Activated CD4-positive, alpha-beta T cell treated with anti-CD3 and anti-CD28 coated beads, Interleukin-2, amount 10 ng/mL, durations not matched to agents 7 days and 5 days (primary cell): ENCODE data around the gene BCKDHA. TPM values are rescaled to one million over a fixed set of nuclear protein-coding genes. Genes with fewer than 3 reads are reported as not detected.
"Not testable (repeated sequence)": the region's sequence is repeated elsewhere in the genome, so short reads cannot be mapped to it uniquely, and the experiment has no call there.

Source experiments
- CTCF ChIA-PET: fragments of 350-600 bp; sonication (Branson Sonifier 250); formaldehyde crosslinking; loops from one replicate; lab custom pipeline; 2021; ENCODE audit warnings: antibody characterized with exemption; lab: Charles Lee
- POLR2A ChIA-PET: fragments of 350-600 bp; sonication (Branson Sonifier 250); formaldehyde crosslinking; loops from one replicate; lab custom pipeline; 2021; ENCODE audit warnings: antibody characterized with exemption; lab: Charles Lee
- DNase-seq: peaks from one replicate; pipeline ENCODE4 v3.0.0-alpha.2; 2020
- H3K27ac Mint-ChIP-seq: one replicate; pipeline ENCODE4 v1.8.0; 2021; ENCODE audit warnings: mild to moderate bottlenecking, moderate library complexity, mixed read lengths
- H3K27me3 Mint-ChIP-seq: one replicate; pipeline ENCODE4 v1.8.0; 2021; ENCODE audit warnings: mixed read lengths
- H3K36me3 Mint-ChIP-seq: one replicate; pipeline ENCODE4 v1.8.0; 2021; ENCODE audit warnings: low read depth, mixed read lengths
- H3K4me1 Mint-ChIP-seq: one replicate; pipeline ENCODE4 v1.8.0; 2021; ENCODE audit warnings: mixed read lengths
- H3K4me3 Mint-ChIP-seq: one replicate; pipeline ENCODE4 v1.8.0; 2021; ENCODE audit warnings: mild to moderate bottlenecking, moderate library complexity, mixed read lengths
- H3K9me3 Mint-ChIP-seq: one replicate; pipeline ENCODE4 v1.8.0; 2021; ENCODE audit warnings: mixed read lengths
- total RNA-seq, 2 experiments: library from RNA; stranded (reverse); gene quantifications; one replicate each; pipeline ENCODE4 v1.2.3, GENCODE V29; 2021

The BCKDHA gene
- total RNA-seq, 2 experiments from 2014 or later: 12.7 TPM

- CTCF ChIA-PET: interaction anchor here (1.0 kb wide), 1 partner anchor 26 kb away, joined by 3 read pairs; no protein-coding TSS in a partner anchor
- POLR2A ChIA-PET: interaction anchor here (0.8 kb wide), 1 partner anchor 34 kb away, joined by 4 read pairs; the partner anchor contains the start of gene B9D2
- H3K27ac Mint-ChIP-seq: peak overlapping the region; percentile 100
- no peaks in the 10 kb centered on the region for H3K36me3 Mint-ChIP-seq
- peaks cover 31% of the 10 kb centered on the region for H3K4me1 Mint-ChIP-seq
- no peak for DNase-seq
- no peaks in the 10 kb centered on the region for H3K9me3 Mint-ChIP-seq
- peak overlapping the region; percentile 99 for H3K4me3 Mint-ChIP-seq
- no peaks in the 10 kb centered on the region for H3K27me3 Mint-ChIP-seq
These were observed 416 bp downstream of the BCKDHA start for GRCh38 chr19:41398050-41398418.

- H3K27me3 Mint-ChIP-seq: no peaks in the 10 kb centered on the region
- DNase-seq: no peak
- ChIA-PET POLR2A (interaction anchor here (0.8 kb wide), 1 partner anchor 34 kb away, joined by 4 read pairs; the partner anchor contains the start of gene B9D2), CTCF (interaction anchor here (0.8 to 1.0 kb wide), 2 partner anchors 9 to 26 kb away, joined by 3 to 4 read pairs; no protein-coding TSS in a partner anchor)
- H3K9me3 Mint-ChIP-seq: no peaks in the 10 kb centered on the region
- peaks cover 31% of the 10 kb centered on the region for H3K4me1 Mint-ChIP-seq
- no peaks in the 10 kb centered on the region for H3K36me3 Mint-ChIP-seq
- peak overlapping the region; percentile 100 for H3K27ac Mint-ChIP-seq
- peak overlapping the region; percentile 99 for H3K4me3 Mint-ChIP-seq
These were observed 980 bp downstream of the BCKDHA start for GRCh38 chr19:41398598-41398997.

- Mint-ChIP-seq H3K9me3 (no peaks in the 10 kb centered on the region), H3K27me3 (no peaks in the 10 kb centered on the region), H3K4me1 (peaks cover 31% of the 10 kb centered on the region), H3K4me3 (peak overlapping the region; percentile 99), H3K36me3 (no peaks in the 10 kb centered on the region), H3K27ac (peak overlapping the region; percentile 100)
- DNase-seq: no peak
- ChIA-PET POLR2A (no interaction called here), CTCF (interaction anchor here (0.6 to 1.0 kb wide), 3 partner anchors 9 to 31 kb away, joined by 3 to 4 read pairs (median 3); no protein-coding TSS in a partner anchor)
These were observed 1.5 kb downstream of the BCKDHA start for GRCh38 chr19:41399091-41399490.

DNA sequence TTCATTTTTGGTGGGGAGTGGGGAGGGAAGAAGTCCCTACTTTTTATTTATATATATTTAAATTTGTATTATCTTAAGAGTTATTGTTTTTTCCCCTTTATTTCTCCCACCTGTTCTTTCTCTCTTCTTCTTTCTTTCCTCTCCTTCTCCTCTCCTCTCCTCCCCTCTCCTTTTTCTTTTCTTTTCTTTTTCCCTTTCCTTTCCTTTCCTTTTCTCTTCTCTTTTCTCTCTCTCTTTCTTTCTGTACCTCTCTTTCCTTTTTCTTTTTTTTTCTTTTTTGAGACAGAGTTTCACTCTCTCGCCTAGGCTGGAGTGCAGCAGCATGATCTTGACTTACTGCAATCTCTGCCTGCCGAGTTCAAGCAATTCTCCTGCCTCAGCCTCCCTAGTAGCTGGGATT is 1.9 kb downstream of the BCKDHA start:
- CTCF ChIA-PET: interaction anchor here (0.6 kb wide), 1 partner anchor 31 kb away, joined by 3 read pairs; no protein-coding TSS in a partner anchor

GRCh38 chr19:41401483-41401882 is 3.9 kb downstream of the BCKDHA start:
- POLR2A ChIA-PET: interaction anchor here (1.0 kb wide), 1 partner anchor 19 kb away, joined by 3 read pairs; no protein-coding TSS in a partner anchor
- Mint-ChIP-seq H3K27ac (no peak overlapping the region), H3K4me3 (no peak overlapping the region), H3K4me1 (peaks cover 20% of the 10 kb centered on the region), H3K27me3 (no peaks in the 10 kb centered on the region), H3K36me3 (no peaks in the 10 kb centered on the region), H3K9me3 (no peaks in the 10 kb centered on the region)
- no peak for DNase-seq
- CTCF ChIA-PET: no interaction called here

More for the DNA sequence above, 1.9 kb downstream of the BCKDHA start:
- Mint-ChIP-seq H3K27me3 (no peaks in the 10 kb centered on the region), H3K27ac (peak overlapping the region; percentile 13), H3K4me1 (peaks cover 31% of the 10 kb centered on the region), H3K9me3 (no peaks in the 10 kb centered on the region), H3K36me3 (no peaks in the 10 kb centered on the region), H3K4me3 (peak overlapping the region; percentile 36)
- DNase-seq: no peak
- POLR2A ChIA-PET: no interaction called here

- Mint-ChIP-seq H3K36me3 (no peaks in the 10 kb centered on the region), H3K4me3 (no peak overlapping the region), H3K9me3 (no peaks in the 10 kb centered on the region), H3K27ac (no peak overlapping the region), H3K4me1 (peaks cover 18% of the 10 kb centered on the region), H3K27me3 (no peaks in the 10 kb centered on the region)
- POLR2A ChIA-PET: interaction anchor here (1.0 kb wide), 1 partner anchor 18 kb away, joined by 3 read pairs; no protein-coding TSS in a partner anchor
- CTCF ChIA-PET: no interaction called here
- no peak for DNase-seq
These were observed 4.4 kb downstream of the BCKDHA start for GRCh38 chr19:41402010-41402409.

GRCh38 chr19:41403181-41403970 is 5.8 kb downstream of the BCKDHA start:
- POLR2A ChIA-PET: no interaction called here

GRCh38 chr19:41405776-41406175 is 8.2 kb downstream of the BCKDHA start:
- ChIA-PET POLR2A (no interaction called here), CTCF (interaction anchor here (0.6 kb wide), 1 partner anchor 125 kb away, joined by 3 read pairs; no protein-coding TSS in a partner anchor)
- no peaks in the 10 kb centered on the region for H3K36me3 Mint-ChIP-seq
- H3K27ac Mint-ChIP-seq: no peak overlapping the region
- DNase-seq: no peak
- no peak overlapping the region for H3K4me3 Mint-ChIP-seq
- H3K9me3 Mint-ChIP-seq: no peaks in the 10 kb centered on the region
- peaks cover 11% of the 10 kb centered on the region for H3K4me1 Mint-ChIP-seq
- no peaks in the 10 kb centered on the region for H3K27me3 Mint-ChIP-seq

More at GRCh38 chr19:41403181-41403970, 5.8 kb downstream of the BCKDHA start:
- H3K4me3 Mint-ChIP-seq: no peak overlapping the region
- DNase-seq: no peak
- CTCF ChIA-PET: no interaction called here
- H3K9me3 Mint-ChIP-seq: no peaks in the 10 kb centered on the region
- no peak overlapping the region for H3K27ac Mint-ChIP-seq
- peaks cover 11% of the 10 kb centered on the region for H3K4me1 Mint-ChIP-seq
- H3K36me3 Mint-ChIP-seq: no peaks in the 10 kb centered on the region
- no peaks in the 10 kb centered on the region for H3K27me3 Mint-ChIP-seq

- H3K4me1 Mint-ChIP-seq: peaks cover 11% of the 10 kb centered on the region
- ChIA-PET POLR2A (no interaction called here), CTCF (interaction anchor here (1.1 kb wide), 1 partner anchor 11 kb away, joined by 3 read pairs; no protein-coding TSS in a partner anchor)
- H3K36me3 Mint-ChIP-seq: peaks cover 2% of the 10 kb centered on the region
- DNase-seq: no peak
- no peaks in the 10 kb centered on the region for H3K9me3 Mint-ChIP-seq
- no peaks in the 10 kb centered on the region for H3K27me3 Mint-ChIP-seq
- H3K27ac Mint-ChIP-seq: no peak overlapping the region
- H3K4me3 Mint-ChIP-seq: no peak overlapping the region
These were observed 9.7 kb downstream of the BCKDHA start for GRCh38 chr19:41407271-41407670.

DNA sequence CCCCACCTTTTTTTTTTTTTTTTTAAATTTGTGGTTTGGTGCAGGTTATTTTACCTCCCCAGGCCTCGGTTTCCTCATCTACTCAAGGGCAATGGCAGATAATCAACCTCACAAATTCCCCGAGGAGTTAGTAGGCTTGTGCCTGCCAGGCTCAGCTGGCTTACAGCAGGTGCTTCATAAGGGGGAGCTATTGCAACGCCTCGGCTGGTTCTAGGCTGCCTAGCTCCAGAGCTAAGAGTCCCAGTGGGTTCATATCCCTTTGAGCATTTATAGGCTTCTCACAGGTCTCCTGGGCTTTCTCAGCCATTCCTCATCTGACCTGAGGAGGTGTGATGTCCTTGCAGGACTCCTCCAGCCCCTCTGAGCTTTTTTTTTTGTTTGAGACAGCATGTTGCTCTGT is 10.6 kb downstream of the BCKDHA start:
- ChIA-PET POLR2A (no interaction called here), CTCF (interaction anchor here (1.0 to 1.4 kb wide), 3 partner anchors 10 to 44 kb away, joined by 3 to 4 read pairs (median 3); partner anchors contain the start of gene B9D2)
- Mint-ChIP-seq H3K27ac (no peak overlapping the region), H3K4me3 (no peak overlapping the region), H3K9me3 (no peaks in the 10 kb centered on the region), H3K36me3 (peaks cover 5% of the 10 kb centered on the region), H3K27me3 (no peaks in the 10 kb centered on the region), H3K4me1 (peaks cover 11% of the 10 kb centered on the region)
- no peak for DNase-seq

DNA sequence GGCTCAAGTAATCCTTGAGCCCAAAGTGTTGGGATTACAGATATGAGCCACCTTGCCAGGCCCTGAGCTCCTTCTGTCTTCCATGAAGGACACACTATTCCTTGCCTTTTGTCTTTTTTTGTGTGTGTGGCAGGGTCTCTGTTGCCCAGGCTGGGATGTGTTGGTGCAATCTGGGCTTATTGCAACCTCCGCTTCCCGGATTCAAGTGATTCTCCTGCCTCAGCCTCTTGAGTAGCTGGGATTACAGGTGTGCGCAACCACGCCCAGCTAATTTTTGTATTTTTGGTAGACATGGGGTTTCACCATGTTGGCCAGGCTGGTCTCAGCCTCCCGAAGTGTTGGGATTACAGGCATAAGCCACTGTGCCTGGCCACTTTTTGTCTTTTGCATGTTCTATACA is 11.2 kb downstream of the BCKDHA start:
- H3K4me3 Mint-ChIP-seq, H3K36me3 Mint-ChIP-seq, H3K9me3 Mint-ChIP-seq, POLR2A ChIA-PET, H3K27me3 Mint-ChIP-seq, DNase-seq, H3K27ac Mint-ChIP-seq: not testable (repeated sequence)
- CTCF ChIA-PET: interaction anchor here (0.6 to 1.4 kb wide), 3 partner anchors 23 to 45 kb away, joined by 3 to 4 read pairs (median 4); partner anchors contain the start of gene B9D2
- peaks cover 11% of the 10 kb centered on the region for H3K4me1 Mint-ChIP-seq

- Mint-ChIP-seq H3K36me3 (peaks cover 8% of the 10 kb centered on the region), H3K4me1 (peaks cover 11% of the 10 kb centered on the region), H3K9me3 (no peaks in the 10 kb centered on the region), H3K4me3 (no peak overlapping the region), H3K27ac (no peak overlapping the region), H3K27me3 (no peaks in the 10 kb centered on the region)
- POLR2A ChIA-PET: no interaction called here
- CTCF ChIA-PET: interaction anchor here (0.6 to 1.4 kb wide), 3 partner anchors 33 to 73 kb away, joined by 3 to 4 read pairs (median 4); partner anchors contain the start of gene B9D2
- no peak for DNase-seq
These were observed 11.7 kb downstream of the BCKDHA start for GRCh38 chr19:41409288-41409687.
